HepG2 (cell line): ENCODE measurements around the gene PXMP4. TPM values are rescaled to one million over a fixed set of nuclear protein-coding genes. Genes with fewer than 3 reads are reported as not detected.

Source experiments
- CC2D1A ChIP-seq: sonication (generic); formaldehyde crosslinking; IDR thresholded peaks from 2 replicates; pipeline ENCODE4 v1.8.1; 2023; ENCODE audit warnings: mild to moderate bottlenecking, missing genetic modification reagents
- GMEB2 ChIP-seq: IDR thresholded peaks from 2 replicates; pipeline ENCODE4 v1.6.1; 2016; ENCODE audit warnings: missing biosample characterization, missing genetic modification reagents, low read depth
- MTF1 ChIP-seq: sonication (generic); formaldehyde crosslinking; IDR thresholded peaks from 2 replicates; pipeline ENCODE4 v1.5.0; 2020; ENCODE audit warnings: missing genetic modification reagents
- NCOA2 ChIP-seq: sonication (generic); formaldehyde crosslinking; IDR thresholded peaks from 2 replicates; pipeline ENCODE4 v1.8.0; 2022; ENCODE audit warnings: inconsistent platforms
- SMARCE1 ChIP-seq: fragments of 450-650 bp; IDR thresholded peaks from 2 replicates; pipeline ENCODE4 v1.6.1; 2017; ENCODE audit warnings: borderline replicate concordance
- TBX2 ChIP-seq: sonication (generic); formaldehyde crosslinking; IDR thresholded peaks from 2 replicates; pipeline ENCODE4 v1.5.0; 2020; ENCODE audit warnings: missing genetic modification reagents, mild to moderate bottlenecking, borderline replicate concordance
- TCF7 ChIP-seq: sonication (generic); IDR thresholded peaks from 2 replicates; pipeline ENCODE4 v1.6.1; 2016; ENCODE audit warnings: antibody characterized with exemption, low read depth
- THRA ChIP-seq: sonication (generic); formaldehyde crosslinking; IDR thresholded peaks from 2 replicates; pipeline ENCODE4 v1.4.0; 2020; ENCODE audit warnings: missing genetic modification reagents, borderline replicate concordance
- ZBTB1 ChIP-seq: sonication (generic); formaldehyde crosslinking; IDR thresholded peaks from 2 replicates; pipeline ENCODE4 v1.4.0; 2020; ENCODE audit warnings: missing genetic modification reagents, borderline replicate concordance
- ZBTB40 ChIP-seq, 2 experiments: fragments of 450-650 bp in 1 of 2; sonication (generic) in 1 of 2; formaldehyde crosslinking in 1 of 2; IDR thresholded peaks; 2 replicates each; pipeline versions ENCODE4 v1.6.1 to v1.8.0; 2016 to 2022; ENCODE audit warnings: antibody characterized with exemption in 1 of 2, mild to moderate bottlenecking in 1 of 2, missing genetic modification reagents in 1 of 2
- ZNF10 ChIP-seq: sonication (generic); formaldehyde crosslinking; IDR thresholded peaks from 2 replicates; pipeline ENCODE4 v1.4.0; 2020; ENCODE audit warnings: mild to moderate bottlenecking, low read depth, missing genetic modification reagents, borderline replicate concordance
- ZNF124 ChIP-seq: sonication (generic); formaldehyde crosslinking; IDR thresholded peaks from 2 replicates; pipeline ENCODE4 v1.4.0; 2020; ENCODE audit warnings: missing genetic modification reagents
- ZNF234 ChIP-seq: sonication (generic); formaldehyde crosslinking; conservative IDR thresholded peaks from 2 replicates; pipeline ENCODE4 v1.5.1; 2020; ENCODE audit warnings: mild to moderate bottlenecking, missing genetic modification reagents
- ZNF263 ChIP-seq: sonication (generic); formaldehyde crosslinking; IDR thresholded peaks from 2 replicates; pipeline ENCODE4 v1.4.0; 2020; ENCODE audit warnings: missing genetic modification reagents
- ZNF276 ChIP-seq: sonication (generic); formaldehyde crosslinking; IDR thresholded peaks from 2 replicates; pipeline ENCODE4 v1.4.0; 2020; ENCODE audit warnings: mild to moderate bottlenecking, low read depth, missing genetic modification reagents
- polyA plus RNA-seq, 8 experiments: library from polyadenylated mRNA; depleted of rRNA in 3 of 8; stranded (reverse) in 7 of 8; unstranded in 1 of 8; fragments of >200 nt; fragmentation: Illumina TruSeq in 4 of 8; extraction: Trizol in 4 of 8; gene quantifications; 2 replicates each; pipeline versions ENCODE4 v1.2.1 to v1.2.3, GENCODE V29; 2011 to 2016; ENCODE audit warnings: low read depth in 4 of 8, missing spikeins in 1 of 8, mixed read lengths in 1 of 8; ENCODE audit not compliant: insufficient read depth in 1 of 8
- total RNA-seq, 5 experiments: library from RNA; depleted of rRNA; stranded (reverse); fragments of >200 nt; fragmentation: Illumina TruSeq; extraction: Trizol; gene quantifications; 2 replicates each; pipeline ENCODE4 v1.2.3, GENCODE V29; 2016; ENCODE audit warnings: low read depth in 1 of 5

Gene PXMP4
- total and polyA plus RNA-seq, 2 of the 13 experiments (the other 11 are each of a cell fraction or from before 2014, with no cell fraction given): not detected

- no peak for TF ChIP-seq ZBTB40 (IDR thresholded peaks at IDR 0.05)
- TF ChIP-seq ZBTB40 (CRISPR knock-in tag; IDR thresholded peaks at IDR 0.05): 0 out of 2 replicates have a peak, but pooled peaks have one; percentile 36
- no peak for TF ChIP-seq CC2D1A (CRISPR knock-in tag)
- TF ChIP-seq MTF1 (CRISPR knock-in tag): no peak
- no peak for TF ChIP-seq ZNF10 (CRISPR knock-in tag)
- TF ChIP-seq TCF7: peak; percentile 66
- TF ChIP-seq GMEB2 (CRISPR knock-in tag): no peak
- peak; percentile 9; the same call in 1 of the 2 replicates for TF ChIP-seq ZNF276 (CRISPR knock-in tag)
- TF ChIP-seq NCOA2 (CRISPR knock-in tag): peak; percentile 72
- no peak for TF ChIP-seq ZBTB1 (CRISPR knock-in tag)
- peak; percentile 67; the same call in 1 of the 2 replicates for TF ChIP-seq THRA (CRISPR knock-in tag)
- TF ChIP-seq ZNF234 (CRISPR knock-in tag): 0 out of 2 replicates have a peak, but pooled peaks have one; percentile 28
- TF ChIP-seq ZNF124 (CRISPR knock-in tag): peak; percentile 55; the same call in 1 of the 2 replicates
- no peak for TF ChIP-seq SMARCE1
- peak; percentile 7; the same call in 1 of the 2 replicates for TF ChIP-seq TBX2 (CRISPR knock-in tag)
- TF ChIP-seq ZNF263 (CRISPR knock-in tag): 0 out of 2 replicates have a peak, but pooled peaks have one; percentile 36
Measured at GRCh38 chr20:33724439-33725094, 4.5 kb upstream of the PXMP4 start (continued).
